Amniotic epithelial cell (primary cell): ENCODE measurements around the gene CXCR5.

ENCODE experiments used
- DNase-seq: peaks from one replicate; pipeline ENCODE4 v3.0.0-alpha.2; 2010; ENCODE audit warnings: low read depth

The CXCR5 gene

DNA sequence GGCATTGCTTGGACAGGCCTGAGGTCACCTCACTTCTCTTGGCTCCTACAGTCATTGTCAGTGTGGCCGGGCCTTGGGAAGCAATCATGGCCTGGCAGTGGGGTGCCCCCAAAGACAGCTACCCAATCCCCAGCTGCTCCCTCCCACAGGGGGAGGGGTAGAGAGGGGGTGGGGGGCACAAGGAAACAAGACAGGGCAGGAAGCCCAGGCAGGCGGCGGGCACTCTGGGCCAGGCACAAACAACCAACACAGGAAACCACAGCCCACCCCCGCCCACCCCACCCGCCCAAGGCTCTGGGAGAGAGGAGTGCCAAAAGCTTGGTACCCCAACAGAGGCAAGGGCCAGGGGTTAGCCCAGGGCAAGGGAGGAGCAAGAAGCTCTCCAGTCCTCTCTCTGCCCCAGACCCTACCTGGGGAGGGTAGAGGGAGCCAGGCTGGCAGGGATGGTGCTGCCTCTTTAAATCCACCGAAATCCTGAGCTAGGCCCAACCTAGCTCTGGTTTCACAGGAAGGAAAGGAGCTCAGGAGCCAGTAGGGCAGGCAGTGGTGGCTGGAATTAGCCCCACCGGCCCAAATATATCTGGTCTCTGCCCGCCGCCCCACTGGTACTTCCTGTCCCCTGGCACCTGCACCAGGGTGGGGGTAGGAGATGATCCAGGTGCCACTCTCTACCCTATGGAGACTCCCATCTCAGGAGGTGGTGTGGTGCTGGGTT, 29.9 kb downstream of the CXCR5 start:
- DNase-seq: no peak

DNA sequence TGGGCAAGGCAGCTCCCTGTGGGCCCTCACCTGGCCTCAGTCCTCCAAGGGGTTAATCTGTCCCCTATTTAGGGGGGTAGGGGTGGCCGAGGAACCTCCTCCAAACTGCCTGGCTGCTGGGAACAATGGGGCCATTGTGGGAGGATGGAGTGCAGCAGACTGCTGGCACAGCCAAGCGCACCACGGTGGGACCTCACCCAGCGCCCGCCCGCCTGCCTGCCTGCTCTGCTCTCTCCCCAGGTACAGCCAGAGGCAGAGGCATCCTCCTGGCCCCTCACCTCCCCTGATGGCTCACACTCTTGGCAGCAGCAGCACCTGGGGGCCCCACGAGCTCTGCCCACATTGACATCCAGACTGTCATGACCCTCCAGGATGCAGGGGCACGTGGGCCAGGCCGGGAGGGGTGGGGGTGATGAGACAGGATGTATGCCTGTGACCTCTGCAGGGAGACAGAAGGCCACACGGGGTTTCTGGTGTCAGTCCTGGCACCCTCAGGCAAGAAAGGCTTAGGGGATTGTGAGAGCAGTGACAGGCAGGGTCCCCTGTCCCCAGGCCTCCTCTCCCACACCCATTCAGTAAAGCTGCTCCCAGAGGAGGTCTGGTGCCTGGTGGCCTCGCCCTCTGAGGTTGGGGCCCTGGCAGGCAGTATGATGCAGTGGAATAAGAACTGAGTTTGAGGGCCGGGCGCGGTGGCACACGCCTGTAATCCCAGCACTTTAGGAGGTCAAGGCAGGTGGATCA, 30.7 kb downstream of the CXCR5 start:
- no peak for DNase-seq

DNA sequence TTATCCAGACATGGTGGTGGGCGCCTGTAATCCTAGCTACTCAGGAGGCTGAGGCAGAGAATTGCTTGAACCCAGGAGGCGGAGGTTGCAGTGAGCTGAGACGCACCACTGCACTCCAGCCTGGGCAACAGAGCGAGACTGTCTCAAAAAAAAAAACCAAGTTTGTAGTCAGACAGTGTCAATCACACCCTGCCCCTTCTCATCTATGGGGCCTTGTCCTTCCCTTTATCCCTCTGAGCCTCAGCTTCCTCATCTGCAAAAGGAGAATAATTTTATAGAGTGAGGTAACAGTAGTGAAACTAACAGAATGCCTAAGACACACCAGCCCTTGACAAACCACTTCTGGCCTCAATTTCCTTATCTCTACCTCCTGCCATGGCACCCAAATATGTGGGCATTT, 31.3 kb downstream of the CXCR5 start:
- no peak for DNase-seq

- no peak for DNase-seq
Measured at GRCh38 chr11:118915396-118915795, 31.7 kb downstream of the CXCR5 start.

- no peak for DNase-seq
Measured at GRCh38 chr11:118915941-118916841, 32.5 kb downstream of the CXCR5 start.

- peak; percentile 92 for DNase-seq
Measured at GRCh38 chr11:118916842-118917388, 33.2 kb downstream of the CXCR5 start.

DNA sequence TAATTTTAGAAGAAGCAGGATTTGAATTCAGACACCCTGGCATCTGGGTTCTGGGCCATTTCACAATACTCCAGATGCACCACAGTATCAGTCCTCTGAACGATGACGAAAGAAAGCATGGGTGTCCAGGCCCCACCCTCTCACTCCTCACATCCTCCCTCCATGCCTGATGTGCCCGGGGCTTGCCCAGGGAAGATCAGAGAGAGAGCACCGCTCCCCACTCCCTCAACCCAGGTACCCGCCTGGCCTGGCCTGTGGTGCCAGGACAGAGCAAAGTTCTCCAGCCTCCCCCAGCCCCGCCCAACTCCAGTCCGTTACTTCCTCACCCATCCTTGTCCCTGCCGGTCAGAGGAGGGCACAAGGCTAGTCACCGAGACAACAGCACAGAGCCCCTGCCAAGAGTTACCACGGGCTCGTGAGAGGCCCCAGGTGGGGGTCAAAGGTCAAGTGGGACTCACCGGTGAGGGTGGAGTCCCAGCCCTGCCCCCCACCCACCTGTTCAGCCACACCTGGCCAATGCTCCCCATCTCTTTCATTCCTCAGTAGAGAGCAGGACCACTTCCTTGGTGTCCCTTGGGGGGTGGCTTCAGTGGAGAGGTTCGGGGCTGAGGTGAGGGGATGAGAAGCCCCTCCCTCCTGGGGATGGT, 33.9 kb downstream of the CXCR5 start:
- DNase-seq: peak; percentile 96

GRCh38 chr11:118918128-118918685, 34.5 kb downstream of the CXCR5 start:
- DNase-seq: peak; percentile 87

DNA sequence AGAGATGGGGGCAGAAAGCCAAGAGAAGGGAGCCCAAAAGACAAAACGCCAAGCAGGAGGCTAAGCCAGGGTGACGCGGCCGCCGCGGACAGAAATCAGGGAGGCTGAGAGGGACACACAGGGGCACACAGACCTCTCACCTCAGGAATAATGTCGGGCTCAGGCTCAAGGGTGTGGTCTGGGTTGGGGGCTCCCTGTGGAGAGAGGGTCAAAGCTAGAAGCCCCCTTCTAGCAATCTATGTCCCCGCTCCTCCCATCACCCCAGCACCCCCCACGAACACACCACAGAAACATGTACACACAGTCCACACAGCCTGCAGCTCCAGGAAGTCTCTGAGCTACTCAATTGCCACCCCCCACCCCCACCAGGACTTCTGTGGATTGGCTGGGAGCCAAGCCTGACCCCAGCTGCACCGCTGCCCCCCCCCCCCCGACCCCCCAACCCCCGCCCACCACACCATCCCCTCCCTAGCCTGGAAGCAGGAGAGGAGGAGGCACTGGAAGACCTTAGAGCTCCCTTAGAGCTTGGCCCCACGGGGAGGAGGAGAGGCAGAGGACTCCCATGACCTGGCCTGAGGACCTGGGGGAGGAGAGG, 35.1 kb downstream of the CXCR5 start:
- DNase-seq: peak; percentile 82

DNA sequence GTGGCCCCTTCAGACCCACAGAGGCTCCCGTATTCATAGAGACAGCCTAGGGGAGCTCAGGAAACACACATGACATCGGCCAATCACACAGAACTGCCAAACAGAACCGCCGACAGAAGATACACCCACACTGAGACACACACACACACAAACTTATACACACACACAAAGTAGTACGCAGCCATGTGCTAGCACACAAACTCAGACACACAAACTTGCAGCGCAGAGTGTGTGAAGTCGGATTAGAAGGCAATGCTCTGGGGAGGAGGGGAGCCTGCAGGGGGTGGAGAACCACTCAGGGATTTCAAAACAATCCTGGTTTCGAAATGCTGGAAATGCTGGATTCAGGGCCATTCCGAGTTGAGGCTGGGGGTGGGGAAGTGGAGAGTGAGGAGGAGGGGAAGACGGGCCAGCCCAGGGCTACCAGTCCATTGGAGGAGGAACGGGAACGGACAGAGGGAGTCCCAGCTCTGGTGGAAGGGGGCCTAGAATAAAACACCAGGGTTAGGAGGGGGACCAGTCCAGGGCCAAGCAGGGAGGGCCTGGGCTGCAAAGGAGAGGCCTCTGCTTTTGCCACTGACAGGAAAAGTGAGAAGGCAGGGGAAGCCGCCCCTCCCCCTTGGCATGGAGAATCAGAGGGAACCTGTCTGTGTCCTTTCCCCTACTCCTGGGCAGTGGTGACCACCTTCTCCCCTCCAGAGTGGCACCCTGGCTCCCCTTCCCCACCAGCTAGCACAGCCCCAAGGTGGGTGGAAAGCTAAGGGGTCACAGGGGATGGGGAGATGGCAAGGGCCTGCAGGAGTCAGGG, 37.6 kb downstream of the CXCR5 start:
- peak; percentile 98 for DNase-seq

DNA sequence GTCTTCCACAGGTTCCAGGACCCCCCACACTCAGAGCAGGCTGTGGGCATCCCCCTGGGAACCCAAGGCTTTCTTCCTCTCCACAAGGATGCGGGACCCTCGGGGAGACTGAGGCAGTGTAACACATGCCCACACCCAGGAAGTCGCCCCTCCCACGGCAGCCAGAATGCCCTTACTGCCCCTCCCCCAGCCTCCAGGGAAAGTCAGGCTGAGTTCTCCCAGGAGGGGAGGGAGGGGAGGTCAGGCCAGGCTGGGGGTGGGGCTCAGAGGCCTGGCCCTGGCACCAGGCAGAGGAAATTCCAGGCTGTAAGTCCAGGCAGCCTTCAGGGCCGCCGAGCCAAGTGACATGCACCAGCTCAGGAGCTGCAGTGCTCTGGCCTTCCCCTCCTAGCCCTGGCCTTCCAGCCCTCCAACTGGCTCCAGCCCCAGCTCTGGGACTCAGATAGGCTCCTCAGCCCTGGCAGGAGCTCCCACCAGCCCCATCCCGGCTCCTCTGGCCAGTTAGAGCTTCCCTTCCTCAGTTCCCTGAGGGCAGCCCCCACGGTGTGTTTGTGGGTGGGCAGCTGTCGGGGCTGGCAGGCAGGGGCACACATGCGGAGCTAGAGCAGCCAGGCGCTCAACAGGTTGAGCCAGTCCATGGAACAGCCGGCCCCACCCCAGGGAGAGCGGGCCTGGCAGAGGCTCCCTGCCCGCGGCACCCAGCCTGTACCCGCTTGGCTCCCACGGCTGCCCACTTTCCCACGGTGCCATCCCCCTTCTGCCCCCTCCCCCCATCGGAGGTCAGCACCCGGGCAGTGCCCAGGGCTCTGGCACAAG, 38.4 kb downstream of the CXCR5 start:
- peak; percentile 89 for DNase-seq

DNA sequence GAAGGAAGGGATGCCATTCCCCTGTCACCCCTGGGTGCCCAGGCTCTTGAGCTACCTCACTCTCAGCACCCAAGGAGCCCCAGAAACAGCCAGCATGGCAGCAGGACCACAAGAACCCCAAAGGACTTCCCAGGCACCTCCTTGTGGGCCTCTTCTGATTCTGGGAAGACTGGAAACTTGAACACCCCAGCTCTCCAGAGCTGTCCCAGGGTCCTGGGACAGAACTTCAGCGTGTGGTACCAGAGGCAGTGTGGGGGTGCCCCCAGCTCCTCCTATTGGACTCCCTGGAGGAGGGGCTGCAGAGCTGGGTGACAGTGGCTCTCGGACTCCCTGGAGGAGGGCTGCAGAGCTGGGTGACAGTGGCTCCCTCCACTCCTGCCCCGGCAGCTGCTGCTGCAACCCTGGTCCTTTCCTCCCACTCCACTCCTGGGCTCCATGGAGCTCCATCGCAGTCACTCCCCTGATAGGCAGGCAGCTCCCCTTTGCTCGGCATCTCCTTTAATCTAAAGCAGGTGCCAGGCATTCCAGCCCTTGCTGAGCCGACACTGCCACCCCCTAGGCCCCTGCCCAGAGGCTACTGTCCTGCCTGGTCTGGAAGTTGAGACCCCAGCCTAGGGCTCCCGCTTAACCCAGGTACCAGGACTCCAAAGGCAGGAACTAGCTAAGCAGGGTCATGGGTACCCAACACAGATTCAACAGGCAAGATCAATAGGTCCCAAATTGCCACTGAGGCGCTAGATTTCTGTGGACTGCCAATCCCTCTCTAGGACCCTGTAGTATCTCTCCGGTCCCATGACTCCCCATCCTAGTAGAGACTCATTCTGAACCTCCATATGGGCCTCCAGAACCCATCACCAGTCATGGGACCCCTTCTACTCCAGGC, 39.3 kb downstream of the CXCR5 start:
- DNase-seq: no peak

- no peak for DNase-seq
Measured at GRCh38 chr11:118923721-118924587, 40.3 kb downstream of the CXCR5 start.

DNA sequence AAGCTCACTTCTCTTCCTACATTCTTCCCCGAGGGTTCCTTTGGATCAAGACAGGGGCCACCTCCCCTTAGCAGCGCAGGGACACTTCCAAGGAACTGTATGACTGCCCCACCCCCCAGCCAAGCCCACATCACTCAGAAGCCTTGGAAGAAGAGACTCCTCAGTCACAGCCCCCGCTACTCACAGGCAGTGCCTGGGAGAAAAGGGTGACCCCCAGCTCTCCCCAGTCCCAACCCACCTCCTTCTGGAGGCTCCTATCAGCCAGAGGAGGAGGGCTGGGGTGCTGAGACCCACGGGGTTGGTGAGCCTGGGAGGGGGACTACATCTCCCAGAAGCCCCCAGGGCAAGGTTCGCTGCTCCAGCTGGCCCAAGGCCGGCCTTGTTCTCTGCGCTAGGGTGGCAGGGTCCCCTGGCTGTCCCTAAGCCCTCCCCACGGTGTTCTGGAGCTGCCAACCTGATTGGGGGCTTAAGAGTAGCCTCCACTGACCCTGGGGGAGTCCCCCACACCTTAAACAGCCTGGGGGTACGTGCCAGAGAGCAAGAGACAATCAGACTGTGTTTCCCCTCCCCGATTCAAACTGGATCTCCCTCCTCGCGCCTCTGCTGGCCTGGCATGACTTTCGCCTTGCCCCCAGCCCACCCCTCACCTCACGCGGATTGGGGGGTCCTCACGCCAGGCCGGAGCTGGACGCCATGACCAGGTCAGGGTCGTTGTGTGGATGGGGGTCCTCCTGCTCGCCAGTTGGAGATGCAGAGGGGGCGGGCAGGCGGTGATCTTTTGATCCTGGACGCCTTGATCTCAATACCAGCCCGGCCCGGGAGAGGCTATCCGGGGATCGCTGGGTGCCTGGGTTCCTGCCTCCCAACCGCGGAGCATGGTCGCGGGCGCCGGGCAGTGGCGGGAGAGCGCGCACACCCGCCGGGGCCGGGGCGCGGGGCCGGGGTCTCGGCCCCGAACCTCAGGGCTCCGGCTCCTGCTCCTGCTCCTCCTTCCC, 41.2 kb downstream of the CXCR5 start:
- no peak for DNase-seq

DNA sequence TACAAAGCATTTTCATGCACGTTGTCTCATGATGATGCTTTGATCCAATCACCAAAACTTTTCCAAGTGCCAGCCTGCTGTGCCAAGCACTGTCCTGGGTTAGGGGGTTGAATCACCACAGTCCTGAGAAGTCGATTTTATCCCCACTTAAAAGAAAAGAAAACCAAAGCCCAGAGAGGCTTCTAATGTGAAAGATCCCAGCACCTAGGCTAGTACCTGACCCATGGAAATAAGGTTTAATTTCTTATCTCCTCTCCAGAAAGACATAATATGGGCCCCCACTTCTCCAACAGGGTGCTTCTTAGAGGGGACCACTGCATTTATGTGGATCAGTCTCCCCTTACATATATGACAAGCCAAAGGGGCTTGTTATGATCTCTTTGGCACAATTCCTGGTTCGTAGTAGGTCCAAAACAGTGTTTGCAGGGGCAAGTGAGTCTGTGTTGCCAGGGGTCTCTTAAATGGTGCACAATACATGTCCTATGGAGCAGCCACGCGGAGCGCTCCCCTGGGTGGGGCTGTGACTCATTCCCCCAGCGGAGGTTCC, 43.9 kb downstream of the CXCR5 start:
- DNase-seq: no peak
